GM12891 (cell line): Measurements from ENCODE around the gene ITGAD.

Source experiments
- PAX5 ChIP-seq: IDR thresholded peaks from 2 replicates; pipeline ENCODE4 v1.6.1; 2011; ENCODE audit warnings: low read length, moderate library complexity, mild to moderate bottlenecking; ENCODE audit not compliant: insufficient read depth, severe bottlenecking
- POLR2A ChIP-seq: IDR thresholded peaks from 2 replicates; pipeline ENCODE4 v1.6.1; 2011; ENCODE audit warnings: low read depth, low read length, control low read depth
- POLR2AphosphoS5 ChIP-seq: IDR thresholded peaks from 2 replicates; pipeline ENCODE4 v1.6.1; 2011; ENCODE audit warnings: low read depth, low read length, control low read depth
- POU2F2 ChIP-seq: IDR thresholded peaks from 2 replicates; pipeline ENCODE4 v1.6.1; 2011; ENCODE audit warnings: low read depth, mild to moderate bottlenecking, control low read depth, low read length, moderate library complexity
- SPI1 ChIP-seq: IDR thresholded peaks from 2 replicates; pipeline ENCODE4 v1.6.1; 2011; ENCODE audit warnings: low read depth, low read length, control low read depth
- TAF1 ChIP-seq: IDR thresholded peaks from 2 replicates; pipeline ENCODE4 v1.6.1; 2011; ENCODE audit warnings: low read depth, low read length, control low read depth

DNA sequence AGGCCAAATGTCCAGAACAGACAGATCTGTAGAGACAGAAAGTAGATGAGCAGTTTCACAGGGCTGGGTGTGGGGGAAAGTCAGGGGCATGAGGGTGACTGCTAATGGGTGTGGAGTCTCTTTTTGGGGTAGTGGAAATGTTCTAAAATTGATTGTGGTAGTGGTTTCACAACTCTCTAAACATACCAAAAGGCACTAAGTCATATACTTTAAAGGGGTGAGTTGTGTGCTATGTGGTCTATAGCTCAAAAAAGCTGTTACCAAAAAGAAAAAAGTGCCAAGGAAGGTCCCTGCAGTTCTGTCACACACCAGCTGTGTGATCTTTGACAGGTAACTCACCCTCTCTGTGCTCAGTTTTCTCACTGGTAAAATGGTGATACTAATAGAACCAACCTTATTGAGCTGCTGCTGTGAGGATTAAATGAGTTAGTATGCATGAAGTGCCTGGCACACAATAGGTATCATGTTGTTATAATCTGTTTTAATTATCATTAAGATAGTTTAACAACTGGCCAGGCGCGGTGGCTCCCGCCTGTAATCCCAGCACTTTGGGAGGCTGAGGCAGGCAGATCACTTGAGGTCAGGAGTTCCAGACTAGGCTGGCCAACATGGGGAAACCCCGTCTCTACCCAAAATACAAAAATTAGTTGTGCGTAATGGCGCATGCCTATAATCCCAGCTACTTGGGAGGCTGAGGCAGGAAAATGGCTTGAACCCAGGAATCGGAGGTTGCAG is 27.8 kb upstream of the ITGAD start:
- TF ChIP-seq POLR2A (no peak), POLR2AphosphoS5 (no peak), POU2F2 (no peak), PAX5 (no peak), SPI1 (no peak), TAF1 (no peak)
